ENCODE data around the gene PODN.

PODN gene

GRCh38 chr1:53075761-53076163 is 13.7 kb downstream of the PODN start:
- DNase-seq = no peak

- no peak for DNase-seq
These were observed 14.2 kb downstream of the PODN start for GRCh38 chr1:53076165-53076564.

GRCh38 chr1:53076721-53077598 is 14.9 kb downstream of the PODN start:
- no peak for DNase-seq

GRCh38 chr1:53077599-53077965 is 15.6 kb downstream of the PODN start:
- no peak for DNase-seq

- DNase-seq = no peak
These were observed 16.5 kb downstream of the PODN start for GRCh38 chr1:53078333-53079101.

GRCh38 chr1:53079251-53079650 is 17.2 kb downstream of the PODN start:
- no peak for DNase-seq

GRCh38 chr1:53080041-53080440 is 18.0 kb downstream of the PODN start:
- DNase-seq = no peak

GRCh38 chr1:53080769-53081168 is 18.8 kb downstream of the PODN start:
- no peak for DNase-seq

DNA sequence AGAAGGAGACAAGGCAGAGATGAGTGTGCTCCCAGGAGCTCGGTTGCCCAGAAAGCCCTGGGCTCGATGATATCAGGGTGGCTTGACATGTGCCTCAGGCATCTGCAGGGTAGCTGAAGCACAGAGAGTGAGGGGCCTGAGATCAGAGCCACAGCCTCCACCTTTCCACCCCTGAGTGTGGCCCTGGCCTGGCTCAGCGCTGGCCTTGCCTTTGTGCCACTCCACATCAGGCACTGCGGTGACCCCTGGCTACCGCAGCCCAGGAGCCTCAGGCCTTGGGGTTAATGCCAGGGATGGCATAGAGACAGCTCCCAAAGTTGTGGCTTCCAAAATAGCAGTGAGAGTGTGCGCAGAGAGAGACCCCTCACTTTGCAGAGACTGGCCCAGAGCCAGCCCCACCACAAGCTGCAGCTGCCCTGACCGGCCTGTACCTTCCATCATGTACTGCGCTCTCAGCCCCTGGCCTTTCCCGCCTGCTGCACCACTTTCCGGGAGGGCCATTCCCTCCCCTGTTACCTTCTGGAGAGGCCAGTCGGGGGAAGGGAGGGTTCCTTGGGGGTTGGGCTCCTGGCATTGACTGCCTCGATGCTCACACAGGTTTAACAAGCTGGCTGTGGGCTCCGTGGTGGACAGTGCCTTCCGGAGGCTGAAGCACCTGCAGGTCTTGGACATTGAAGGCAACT is 19.5 kb downstream of the PODN start:
- no peak for DNase-seq

DNA sequence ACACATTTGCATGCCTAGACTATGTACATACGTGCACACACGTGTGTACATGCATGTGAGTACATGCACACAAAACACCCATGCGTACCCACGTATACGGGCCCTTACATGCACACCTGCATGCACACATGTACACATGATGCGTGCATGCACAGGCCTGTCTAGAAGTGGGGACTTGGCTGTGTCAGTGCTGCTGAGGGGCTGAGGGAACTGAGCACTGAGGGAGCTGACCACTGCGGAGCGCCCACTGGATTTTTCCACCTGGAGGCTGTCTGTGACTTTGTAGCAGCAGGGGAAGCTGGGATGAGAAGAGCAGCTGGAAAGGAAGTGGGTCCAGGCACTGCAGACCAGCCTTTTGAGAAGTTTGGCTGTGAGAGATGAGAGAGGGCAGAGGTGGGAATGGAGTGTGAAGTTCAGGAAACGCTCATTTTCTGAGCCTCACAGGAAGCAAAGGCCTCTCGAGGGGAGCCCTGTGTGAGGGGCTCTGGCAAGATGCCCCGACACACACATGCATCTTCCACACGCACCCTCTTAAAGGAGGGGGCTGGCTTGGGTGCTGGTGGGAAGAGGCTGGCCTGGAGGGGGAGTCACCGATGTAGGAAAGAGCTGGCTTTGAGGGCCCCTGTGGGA is 20.9 kb downstream of the PODN start:
- DNase-seq = no peak

- DNase-seq = no peak
These were observed 21.9 kb downstream of the PODN start for GRCh38 chr1:53083636-53084588.

- no peak for DNase-seq
These were observed 22.6 kb downstream of the PODN start for GRCh38 chr1:53084589-53084971.

DNA sequence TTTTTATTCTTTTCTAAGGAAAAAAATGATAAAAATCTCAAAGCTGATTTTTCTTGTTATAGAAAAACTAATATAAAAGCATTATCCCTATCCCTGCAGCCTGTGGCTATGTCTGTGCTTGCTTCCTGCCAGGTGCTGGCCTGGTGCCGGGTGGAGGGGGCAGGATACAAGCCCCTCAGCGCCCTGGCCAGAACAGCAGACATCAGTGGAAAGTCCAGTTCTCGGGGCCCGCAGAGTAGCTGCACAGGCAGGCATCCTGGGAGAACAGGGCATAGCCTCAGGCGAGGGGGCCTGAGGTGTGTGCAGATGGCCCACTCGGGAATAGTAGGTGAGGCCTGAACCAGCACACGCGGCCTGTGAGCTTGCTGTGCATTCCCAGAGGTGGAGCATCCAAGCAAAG is 23.4 kb downstream of the PODN start:
- DNase-seq = no peak

- no peak for DNase-seq
These were observed 24.6 kb downstream of the PODN start for GRCh38 chr1:53086491-53087070.

- DNase-seq = no peak
These were observed 25.6 kb downstream of the PODN start for GRCh38 chr1:53087332-53088285.

GRCh38 chr1:53088616-53089300 is 26.7 kb downstream of the PODN start:
- no peak for DNase-seq

GRCh38 chr1:53089478-53090226 is 27.6 kb downstream of the PODN start:
- no peak for DNase-seq

- DNase-seq = no peak
These were observed 28.5 kb downstream of the PODN start for GRCh38 chr1:53090227-53091147.
